Naive thymus-derived CD8-positive, alpha-beta T cell (primary cell): ENCODE data around the gene LCNL1. TPM values are rescaled to one million over a fixed set of nuclear protein-coding genes. Genes with fewer than 3 reads are reported as not detected.
"Not testable (repeated sequence)": the region's sequence is repeated elsewhere in the genome, so short reads cannot be mapped to it uniquely, and the experiment has no call there.

Experiments
- ATAC-seq, 2 donors: fragments of 150-1000 bp; cut with Tn5 transposase in 1 of 2; sonication (Bioruptor Pico), chemical (Tn5 transposase) in 1 of 2; 1 replicate in 1 of 2; 2 replicates in 1 of 2; pipeline ENCODE4 v1.10.0; 2021; ENCODE audit warnings: mild to moderate bottlenecking in 2 of 2, moderate library complexity in 2 of 2
- POLR2A ChIA-PET: fragments of 350-600 bp; sonication (Branson Sonifier 250); formaldehyde crosslinking; loops from one replicate; lab custom pipeline; 2021; ENCODE audit warnings: antibody characterized with exemption; lab: Charles Lee
- DNase-seq, 10 donors: peaks; one replicate each; pipeline versions ENCODE4 v3.0.0 to v3.0.0-alpha.2; 2020 to 2022
- H3K27ac Mint-ChIP-seq, 10 donors: one replicate each; pipeline ENCODE4 v1.8.0; 2020 to 2022; ENCODE audit warnings: mild to moderate bottlenecking in 10 of 10, mixed read lengths in 10 of 10, moderate library complexity in 4 of 10, inconsistent platforms in 1 of 10
- H3K27me3 Mint-ChIP-seq, 5 donors: one replicate each; pipeline ENCODE4 v1.8.0; 2021 to 2022; ENCODE audit warnings: mixed read lengths in 5 of 5
- H3K36me3 Mint-ChIP-seq, 3 donors: one replicate each; pipeline ENCODE4 v1.8.0; 2020 to 2022; ENCODE audit warnings: mixed read lengths in 3 of 3, mild to moderate bottlenecking in 2 of 3, inconsistent platforms in 1 of 3
- H3K4me1 Mint-ChIP-seq, 4 donors: one replicate each; pipeline ENCODE4 v1.8.0; 2021 to 2022; ENCODE audit warnings: mixed read lengths in 4 of 4
- H3K4me3 Mint-ChIP-seq, 10 donors: one replicate each; pipeline ENCODE4 v1.8.0; 2020 to 2022; ENCODE audit warnings: mild to moderate bottlenecking in 10 of 10, mixed read lengths in 10 of 10, moderate library complexity in 6 of 10, inconsistent platforms in 1 of 10
- H3K9me3 Mint-ChIP-seq, 9 donors: one replicate each; pipeline ENCODE4 v1.8.0; 2020 to 2022; ENCODE audit warnings: mixed read lengths in 9 of 9, mild to moderate bottlenecking in 3 of 9, inconsistent platforms in 1 of 9, moderate library complexity in 1 of 9
- polyA plus RNA-seq, 3 donors: library from polyadenylated mRNA; unstranded; fragments of 300-500 nt; fragmentation: Illumina TruSeq; gene quantifications; one replicate each; pipeline ENCODE4 v1.2.3, GENCODE V29; 2021
- total RNA-seq, 8 experiments: library from RNA in 2 of 8; stranded (reverse) in 2 of 8; gene quantifications; one replicate each; pipeline ENCODE4 v1.2.3 and lab custom pipeline; 2021 to 2026

Gene LCNL1
- total and polyA plus RNA-seq, 5 experiments from 2014 or later: 0.44 to 0.74 TPM; not detected in 3

- POLR2A ChIA-PET: interaction anchor here (0.6 to 2.6 kb wide), 10 partner anchors 7 to 240 kb away, joined by 3 to 8 read pairs (median 4); partner anchors contain the start of genes PAXX and TUBB4B
- Mint-ChIP-seq H3K4me1 (peaks cover 23 to 43% (median 41%) of the 10 kb centered on the region in 4 donors), H3K27ac (peak overlapping the region; percentile 38 to 90 (median 76)), H3K36me3 (no peaks in the 10 kb centered on the region), H3K4me3 (peak overlapping the region in 9 of 10 donors; percentile 0 to 78 (median 58)), H3K27me3 (no peaks in the 10 kb centered on the region), H3K9me3 (no peaks in the 10 kb centered on the region)
- ATAC-seq: peak; percentile 9 to 40
- DNase-seq: peak in 2 of 10 donors; percentile 26 to 53
These were observed 17.6 kb downstream of the LCNL1 start for GRCh38 chr9:137000177-137000930.

- H3K27me3 Mint-ChIP-seq: no peaks in the 10 kb centered on the region
- no peak overlapping the region for H3K27ac Mint-ChIP-seq
- POLR2A ChIA-PET: interaction anchor here (0.6 to 2.6 kb wide), 3 partner anchors 9 to 197 kb away, joined by 3 to 8 read pairs (median 5); partner anchors contain the start of gene PAXX
- DNase-seq (no peak), ATAC-seq (no peak)
- no peak overlapping the region for H3K4me3 Mint-ChIP-seq
- H3K4me1 Mint-ChIP-seq: peaks cover 23 to 37% (median 31%) of the 10 kb centered on the region in 4 donors
- no peaks in the 10 kb centered on the region for H3K36me3 Mint-ChIP-seq
- no peaks in the 10 kb centered on the region for H3K9me3 Mint-ChIP-seq
These were observed 19.3 kb downstream of the LCNL1 start for GRCh38 chr9:137001857-137002645.

GRCh38 chr9:137002646-137003041, 19.9 kb downstream of the LCNL1 start:
- Mint-ChIP-seq H3K27ac (no peak overlapping the region), H3K4me3 (no peak overlapping the region), H3K4me1 (peaks cover 21 to 33% (median 28%) of the 10 kb centered on the region in 4 donors), H3K27me3 (no peaks in the 10 kb centered on the region), H3K9me3 (no peaks in the 10 kb centered on the region), H3K36me3 (no peaks in the 10 kb centered on the region)
- ATAC-seq (no peak), DNase-seq (no peak)
- POLR2A ChIA-PET: interaction anchor here (0.6 to 2.6 kb wide), 3 partner anchors 10 to 198 kb away, joined by 3 to 8 read pairs (median 5); partner anchors contain the start of gene PAXX

GRCh38 chr9:137004285-137004684, 21.5 kb downstream of the LCNL1 start:
- peak in 1 of 10 donors; percentile 13 for DNase-seq
- ATAC-seq, H3K27me3 Mint-ChIP-seq, H3K9me3 Mint-ChIP-seq, H3K27ac Mint-ChIP-seq, H3K4me3 Mint-ChIP-seq, H3K36me3 Mint-ChIP-seq, POLR2A ChIA-PET: not testable (repeated sequence)
- peaks cover 12 to 21% (median 17%) of the 10 kb centered on the region in 4 donors for H3K4me1 Mint-ChIP-seq

GRCh38 chr9:137006116-137007003, 23.6 kb downstream of the LCNL1 start:
- ATAC-seq (no peak), DNase-seq (no peak)
- Mint-ChIP-seq H3K36me3 (peaks cover 0 to 8% (median 0%) of the 10 kb centered on the region in 3 donors), H3K4me3 (no peak overlapping the region), H3K4me1 (peaks cover 5 to 7% (median 6%) of the 10 kb centered on the region in 4 donors), H3K9me3 (no peaks in the 10 kb centered on the region), H3K27ac (peak overlapping the region in 1 of 10 donors; percentile 15), H3K27me3 (no peaks in the 10 kb centered on the region)
- POLR2A ChIA-PET: no interaction called here

- H3K9me3 Mint-ChIP-seq: no peaks in the 10 kb centered on the region
- peaks cover 0 to 12% (median 0%) of the 10 kb centered on the region in 3 donors for H3K36me3 Mint-ChIP-seq
- peaks cover 5 to 7% (median 6%) of the 10 kb centered on the region in 4 donors for H3K4me1 Mint-ChIP-seq
- H3K4me3 Mint-ChIP-seq: no peak overlapping the region
- POLR2A ChIA-PET: interaction anchor here (1.1 kb wide), 1 partner anchor 11 kb away, joined by 4 read pairs; the partner anchor contains the start of gene CLIC3
- ATAC-seq: no peak
- no peak for DNase-seq
- H3K27ac Mint-ChIP-seq: no peak overlapping the region
- no peaks in the 10 kb centered on the region for H3K27me3 Mint-ChIP-seq
These were observed 24.5 kb downstream of the LCNL1 start for GRCh38 chr9:137007108-137007815.

GRCh38 chr9:137007816-137008270, 25.1 kb downstream of the LCNL1 start:
- POLR2A ChIA-PET: interaction anchor here (1.1 kb wide), 1 partner anchor 11 kb away, joined by 4 read pairs; the partner anchor contains the start of gene CLIC3
- no peak overlapping the region for H3K4me3 Mint-ChIP-seq
- H3K27me3 Mint-ChIP-seq: no peaks in the 10 kb centered on the region
- H3K36me3 Mint-ChIP-seq: peaks cover 0 to 14% (median 0%) of the 10 kb centered on the region in 3 donors
- peaks cover 5 to 7% (median 6%) of the 10 kb centered on the region in 4 donors for H3K4me1 Mint-ChIP-seq
- no peak overlapping the region for H3K27ac Mint-ChIP-seq
- no peak for DNase-seq
- no peak for ATAC-seq
- no peaks in the 10 kb centered on the region for H3K9me3 Mint-ChIP-seq

- H3K4me3 Mint-ChIP-seq: no peak overlapping the region
- POLR2A ChIA-PET: interaction anchor here (1.1 kb wide), 1 partner anchor 12 kb away, joined by 4 read pairs; the partner anchor contains the start of gene CLIC3
These were observed 25.5 kb downstream of the LCNL1 start for GRCh38 chr9:137008312-137008711.

GRCh38 chr9:137009217-137009616, 26.4 kb downstream of the LCNL1 start:
- ATAC-seq (no peak), DNase-seq (no peak)
- Mint-ChIP-seq H3K4me1 (peaks cover 5 to 7% (median 6%) of the 10 kb centered on the region in 4 donors), H3K36me3 (peaks cover 0 to 14% (median 0%) of the 10 kb centered on the region in 3 donors), H3K27ac (no peak overlapping the region), H3K9me3 (no peaks in the 10 kb centered on the region), H3K4me3 (no peak overlapping the region), H3K27me3 (no peaks in the 10 kb centered on the region)
- POLR2A ChIA-PET: interaction anchor here (1.2 kb wide), 1 partner anchor 13 kb away, joined by 5 read pairs; the partner anchor contains the start of gene CLIC3

More at GRCh38 chr9:137008312-137008711, 25.5 kb downstream of the LCNL1 start:
- Mint-ChIP-seq H3K9me3 (no peaks in the 10 kb centered on the region), H3K36me3 (peaks cover 0 to 14% (median 0%) of the 10 kb centered on the region in 3 donors), H3K27ac (no peak overlapping the region), H3K27me3 (no peaks in the 10 kb centered on the region), H3K4me1 (peaks cover 5 to 7% (median 6%) of the 10 kb centered on the region in 4 donors)
- ATAC-seq (no peak), DNase-seq (no peak)

- no peak overlapping the region for H3K4me3 Mint-ChIP-seq
- H3K27me3 Mint-ChIP-seq: no peaks in the 10 kb centered on the region
- DNase-seq (no peak), ATAC-seq (no peak)
- peaks cover 0 to 3% (median 2%) of the 10 kb centered on the region in 4 donors for H3K4me1 Mint-ChIP-seq
- POLR2A ChIA-PET: interaction anchor here (1.2 kb wide), 1 partner anchor 14 kb away, joined by 5 read pairs; the partner anchor contains the start of gene CLIC3
- peaks cover 0 to 16% (median 0%) of the 10 kb centered on the region in 3 donors for H3K36me3 Mint-ChIP-seq
- H3K9me3 Mint-ChIP-seq: no peaks in the 10 kb centered on the region
- H3K27ac Mint-ChIP-seq: no peak overlapping the region
These were observed 27.3 kb downstream of the LCNL1 start for GRCh38 chr9:137009938-137010732.
